ENCODE measurements around the gene USP24.
"Not testable (repeated sequence)": the region's sequence is repeated elsewhere in the genome, so short reads cannot be mapped to it uniquely, and the experiment has no call there.

USP24 gene

DNA sequence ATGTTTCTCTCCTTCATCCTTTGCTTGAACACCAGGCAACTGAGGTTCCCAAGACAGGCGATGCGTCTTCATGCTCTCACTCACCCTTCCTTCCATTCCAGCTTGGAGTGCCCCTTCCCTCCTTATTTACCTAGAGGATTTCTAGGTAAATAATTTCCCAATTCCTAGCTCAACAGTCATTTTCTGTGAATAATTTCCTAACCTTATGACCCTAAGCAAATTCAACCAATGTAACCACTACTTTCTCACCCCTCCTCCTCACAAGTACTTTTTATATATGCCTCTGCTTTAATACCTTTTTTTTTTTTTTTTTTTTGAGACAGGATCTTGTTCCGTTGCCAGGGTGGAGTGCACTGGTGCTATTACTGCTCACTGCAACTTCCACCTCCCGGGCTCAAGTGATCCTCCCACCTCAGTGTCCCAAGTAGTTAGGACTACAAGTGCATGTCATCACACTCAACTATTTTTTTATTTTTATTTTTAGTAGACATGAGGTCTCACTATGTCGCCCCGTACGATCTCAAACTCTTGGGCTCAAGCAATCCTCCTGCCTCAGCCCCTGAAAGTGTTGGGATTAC lies 86.7 kb downstream of the USP24 start:
- DNase-seq (ENCODE audit: low read depth in 2 of 2): no peak

DNA sequence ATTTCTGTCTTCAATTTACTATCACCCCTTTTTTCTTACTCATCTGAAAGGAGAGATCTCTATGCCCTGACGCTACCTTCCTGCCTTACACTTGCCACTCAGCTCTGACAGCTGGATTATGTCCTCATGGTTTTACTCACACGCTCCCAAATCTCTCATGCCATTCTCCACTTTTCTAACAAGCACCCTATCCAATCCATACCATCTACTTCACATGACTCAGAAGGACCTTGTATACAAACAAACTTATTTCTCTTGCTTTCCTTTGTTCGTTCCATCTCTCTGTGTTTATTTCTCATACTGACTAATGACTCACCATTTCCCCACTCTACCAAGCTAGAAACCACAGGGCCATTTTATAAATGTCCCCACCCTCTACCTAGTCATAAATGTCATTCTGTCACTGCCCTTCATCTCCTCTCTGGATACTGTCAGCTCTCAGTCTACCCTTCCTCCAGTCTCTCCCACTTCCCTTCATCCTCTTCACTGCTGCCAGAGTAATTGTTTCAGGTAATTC lies 87.3 kb downstream of the USP24 start:
- no peak for DNase-seq (ENCODE audit: low read depth in 2 of 2)

DNA sequence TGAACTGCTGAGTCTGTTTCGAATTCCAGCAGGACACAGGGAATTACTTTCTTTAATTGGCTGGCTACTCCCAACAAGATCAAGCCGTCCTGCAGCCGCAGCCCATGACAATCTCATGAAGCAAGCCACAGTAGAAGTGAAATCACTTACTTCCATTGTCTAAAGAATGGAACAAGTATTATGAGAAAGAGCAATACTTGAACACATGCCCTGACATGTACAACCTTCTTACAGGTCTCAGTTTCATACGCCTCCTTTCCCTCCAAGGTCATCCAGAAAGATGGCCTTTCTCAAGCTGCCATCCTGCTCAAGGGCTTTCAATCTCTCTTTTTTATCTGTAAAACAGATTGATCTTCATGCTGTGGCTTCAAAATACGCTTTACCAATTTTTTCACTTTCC lies 90.7 kb downstream of the USP24 start:
- no peak for DNase-seq (ENCODE audit: low read depth in 2 of 2)

DNA sequence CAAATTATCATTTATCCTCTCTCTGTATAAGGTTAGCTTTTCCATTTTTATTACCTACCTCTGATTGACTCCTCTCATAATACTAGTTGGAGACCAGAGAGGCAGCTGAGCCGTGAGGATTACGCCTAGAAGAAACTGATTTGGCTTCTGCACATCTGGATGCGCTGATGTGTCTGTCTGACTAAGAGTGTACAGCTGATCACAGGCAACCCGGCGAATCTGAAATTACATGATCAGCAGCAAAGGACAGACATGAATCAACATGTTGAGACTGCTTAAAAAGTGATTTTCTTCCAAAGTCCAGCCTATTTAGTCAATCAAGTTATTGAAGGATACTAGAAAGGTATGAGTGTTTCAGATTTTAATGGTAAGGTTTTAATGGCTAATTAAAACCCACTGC lies 94.6 kb downstream of the USP24 start:
- DNase-seq (ENCODE audit: low read depth in 2 of 2): no peak

DNA sequence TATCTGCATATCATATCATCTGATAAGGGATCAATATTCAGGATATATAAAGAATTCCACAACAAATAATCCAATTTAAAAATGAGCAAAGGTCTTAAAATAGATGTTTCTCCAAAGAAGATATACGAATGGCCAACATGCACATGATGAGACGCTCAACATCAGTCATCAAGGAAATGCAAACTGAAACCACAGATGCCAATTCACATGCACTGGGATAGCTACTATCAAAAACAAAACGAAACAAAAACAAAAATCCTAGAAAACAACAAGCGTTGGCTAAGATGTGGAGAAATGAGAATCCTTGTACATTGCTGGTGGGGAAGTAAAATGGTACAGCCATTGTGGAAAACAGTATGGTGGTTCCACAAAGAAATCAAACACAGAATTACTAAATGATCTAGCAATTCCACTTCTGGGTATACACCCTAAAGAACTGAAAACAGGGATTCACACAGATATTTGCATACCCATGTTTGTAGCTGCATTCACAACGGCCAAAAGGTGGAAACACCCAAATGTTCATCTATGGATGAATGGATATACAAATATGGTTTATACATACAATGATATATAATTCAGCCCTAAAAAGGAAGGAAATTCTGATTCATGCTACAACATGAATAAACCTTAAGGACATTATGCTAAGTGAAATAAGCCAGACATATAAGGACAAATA lies 96.4 kb downstream of the USP24 start:
- no peak for DNase-seq (ENCODE audit: low read depth in 2 of 2)

DNA sequence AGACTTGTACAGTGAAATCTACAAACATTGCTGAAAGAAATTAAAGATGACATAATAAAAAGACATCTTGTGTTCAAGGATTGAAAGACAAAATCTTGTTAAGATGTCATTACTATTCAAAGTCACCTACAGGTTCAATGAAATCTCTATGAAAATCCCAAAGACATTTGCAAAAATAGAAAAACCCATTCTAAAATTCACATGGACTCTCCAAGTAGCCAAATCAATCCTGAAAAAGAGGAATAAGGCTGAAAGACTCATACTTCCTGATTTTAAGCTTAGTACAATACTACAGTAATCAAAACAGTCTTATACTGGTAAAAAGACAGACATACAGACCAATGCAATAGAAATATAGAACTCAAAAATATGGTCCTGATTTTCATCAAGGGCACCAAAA lies 97.2 kb downstream of the USP24 start:
- no peak for DNase-seq (ENCODE audit: low read depth in 2 of 2)

DNA sequence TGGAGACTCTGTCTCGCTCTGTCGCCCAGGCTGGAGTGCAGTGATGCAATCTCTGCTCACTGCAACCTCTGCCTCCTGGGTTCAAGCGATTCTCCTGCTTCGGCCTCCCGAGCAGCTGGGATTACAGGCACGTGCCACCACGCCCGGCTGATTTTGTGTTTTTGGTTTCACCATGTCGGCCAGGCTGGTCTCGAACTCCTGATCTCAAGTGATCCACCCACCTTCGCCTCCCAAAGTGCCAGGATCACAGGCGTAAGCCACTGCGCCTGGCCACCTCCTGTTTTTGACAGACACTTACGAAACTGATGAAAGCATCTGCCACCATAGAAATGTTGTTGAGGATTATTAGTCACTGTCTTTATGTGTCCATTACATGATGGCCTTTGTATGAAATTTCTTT lies 106.2 kb downstream of the USP24 start:
- DNase-seq (ENCODE audit: low read depth in 2 of 2): not testable (repeated sequence)

DNA sequence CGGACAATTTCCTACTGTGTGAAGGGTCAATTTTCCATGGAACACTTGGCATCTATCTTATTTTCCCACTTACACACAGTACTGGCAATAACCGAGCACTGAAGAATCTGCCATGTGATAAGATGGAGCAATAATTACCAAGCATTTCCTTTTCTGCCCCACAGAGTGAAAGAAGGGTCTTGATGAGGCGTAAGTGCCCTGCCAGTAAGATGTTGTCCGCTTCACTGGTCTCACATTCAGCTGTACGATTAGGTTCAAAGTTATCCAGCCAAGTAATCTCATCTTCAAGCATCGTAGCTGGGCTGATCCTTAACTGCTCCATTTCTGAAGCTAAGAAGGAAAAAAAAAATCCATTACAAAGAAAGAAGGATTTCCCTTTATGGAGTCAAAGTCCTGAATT lies 108.1 kb downstream of the USP24 start:
- no peak for DNase-seq (ENCODE audit: low read depth in 2 of 2)

DNA sequence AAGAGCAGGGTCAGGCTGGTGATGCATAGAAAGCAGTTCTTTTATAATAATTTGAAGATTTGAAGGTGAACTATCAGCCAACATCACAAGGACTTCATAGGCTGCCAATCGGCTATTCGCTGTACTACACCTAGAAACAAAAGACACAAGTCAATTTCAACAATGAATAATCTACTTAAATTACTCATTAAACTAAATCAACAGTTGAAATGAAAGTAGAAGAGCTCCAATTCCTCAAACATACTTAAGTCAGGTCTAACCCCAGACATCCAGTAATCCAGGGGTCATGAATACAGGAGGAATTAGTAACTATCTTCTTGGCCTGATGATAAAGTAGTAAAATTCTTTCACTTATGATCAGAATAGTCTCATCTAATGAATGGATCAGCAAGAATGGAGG lies 111.3 kb downstream of the USP24 start:
- DNase-seq (ENCODE audit: low read depth in 2 of 2): no peak

DNA sequence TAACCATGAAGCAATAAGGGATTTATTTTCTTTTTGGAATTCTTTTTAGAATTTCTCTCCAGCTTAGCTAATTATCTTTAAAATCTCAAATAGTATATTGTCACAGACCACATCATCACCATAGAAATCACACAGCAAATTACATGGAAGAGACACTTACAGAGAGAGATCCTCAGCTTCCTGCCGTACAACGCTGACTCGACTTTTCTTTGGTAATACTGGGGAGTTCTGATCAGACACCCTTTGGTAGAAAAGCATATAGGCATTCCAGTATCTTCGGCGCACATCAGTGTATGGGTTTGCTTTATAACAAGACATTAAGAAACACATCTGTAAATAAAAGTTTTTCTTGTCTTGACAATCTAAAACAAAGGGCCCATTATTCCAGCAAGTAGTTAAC lies 120.1 kb downstream of the USP24 start:
- DNase-seq (ENCODE audit: low read depth in 2 of 2): no peak

DNA sequence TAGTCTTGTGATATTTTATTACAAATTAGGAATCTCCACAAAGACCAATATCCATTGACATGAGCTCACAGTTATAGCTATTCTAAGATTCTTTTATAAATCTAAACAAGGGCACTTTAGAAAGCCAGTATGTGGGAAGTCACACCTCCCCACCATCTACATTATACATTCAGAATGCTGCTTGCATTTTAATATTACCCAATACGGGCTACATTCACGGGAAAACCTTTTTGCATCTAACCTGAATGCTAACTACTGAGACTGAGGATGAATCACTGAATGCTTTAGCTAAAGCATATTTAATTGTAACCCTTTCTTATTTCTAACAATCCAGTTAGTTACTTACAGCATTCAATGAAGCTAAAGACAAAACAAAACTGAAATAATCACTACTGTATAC lies 122.7 kb downstream of the USP24 start:
- no peak for DNase-seq (ENCODE audit: low read depth in 2 of 2)

DNA sequence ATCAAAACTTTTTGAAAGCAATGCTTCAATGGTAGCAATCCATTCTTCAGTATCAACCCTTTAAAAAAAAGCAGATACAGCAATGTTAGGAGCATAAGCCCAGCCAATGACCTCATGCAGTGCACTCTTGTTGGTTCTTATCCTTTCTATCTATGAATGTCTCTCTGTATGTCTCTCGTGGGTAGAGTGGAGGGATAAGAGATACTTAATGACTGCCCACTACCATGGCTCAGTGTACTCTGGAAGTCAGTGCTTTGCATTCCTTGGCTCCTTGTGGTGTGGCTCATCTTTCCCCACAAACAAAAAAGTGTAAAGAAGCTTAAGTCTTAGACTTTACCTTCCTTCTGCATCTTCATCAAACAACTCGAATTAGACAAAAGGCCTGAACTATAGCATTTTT lies 125.5 kb downstream of the USP24 start:
- DNase-seq (ENCODE audit: low read depth in 2 of 2): no peak

DNA sequence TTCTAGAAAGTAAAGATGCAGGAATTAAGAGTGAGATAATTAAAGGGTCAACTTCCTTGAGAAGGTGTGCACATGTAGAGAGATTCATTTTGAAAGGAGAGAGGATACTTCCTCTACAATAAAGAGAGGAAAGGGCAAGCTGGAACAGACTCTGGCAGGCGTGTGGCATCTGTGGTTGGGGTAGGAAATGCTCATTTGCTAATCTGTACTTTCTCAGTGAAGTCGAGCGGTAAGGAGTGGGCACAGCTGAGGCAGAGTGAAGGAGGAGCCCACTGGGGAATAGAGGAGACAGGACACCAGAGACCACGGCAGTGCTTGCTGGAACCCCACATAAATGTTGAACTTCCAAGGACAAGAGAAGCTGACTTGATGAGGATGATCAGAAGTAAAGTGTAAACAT lies 126.8 kb downstream of the USP24 start:
- no peak for DNase-seq (ENCODE audit: low read depth in 2 of 2)

DNA sequence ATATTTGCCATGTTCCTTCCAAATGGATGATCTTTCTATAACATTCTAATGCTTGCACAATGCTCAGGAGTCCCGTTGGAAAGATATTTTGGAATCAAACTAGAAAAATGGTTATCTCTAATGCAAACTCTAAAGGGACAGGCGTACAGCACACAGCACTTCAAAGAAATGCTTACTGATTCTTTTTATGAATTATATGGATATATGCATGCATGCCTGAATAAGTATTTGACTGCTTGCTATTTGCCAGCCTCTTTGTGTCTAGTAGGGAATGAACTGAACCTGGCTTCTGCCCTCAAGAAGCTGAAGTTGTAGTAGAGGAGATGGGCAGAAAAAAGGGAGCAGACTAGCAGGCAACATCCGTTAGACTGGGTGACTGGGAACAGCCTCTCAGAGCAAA lies 127.7 kb downstream of the USP24 start:
- no peak for DNase-seq (ENCODE audit: low read depth in 2 of 2)

DNA sequence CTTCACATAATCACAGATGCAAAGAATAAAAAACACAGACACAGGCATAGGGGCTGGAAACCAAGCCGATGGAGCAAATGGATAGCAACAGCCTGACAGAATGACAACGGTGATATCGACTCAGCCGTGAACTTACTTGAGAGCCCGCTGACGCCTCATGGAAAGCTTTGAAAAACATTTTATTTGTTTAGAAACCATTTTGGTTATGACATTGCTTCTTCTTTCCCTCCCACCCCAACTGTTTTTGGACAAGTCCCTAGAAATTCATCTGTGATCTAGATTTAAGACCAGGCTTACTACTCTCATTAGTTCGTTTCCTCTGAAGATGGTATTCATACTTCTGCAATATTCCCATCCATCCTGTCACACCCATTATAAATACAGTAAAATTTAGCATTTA lies 130.9 kb downstream of the USP24 start:
- no peak for DNase-seq (ENCODE audit: low read depth in 2 of 2)

DNA sequence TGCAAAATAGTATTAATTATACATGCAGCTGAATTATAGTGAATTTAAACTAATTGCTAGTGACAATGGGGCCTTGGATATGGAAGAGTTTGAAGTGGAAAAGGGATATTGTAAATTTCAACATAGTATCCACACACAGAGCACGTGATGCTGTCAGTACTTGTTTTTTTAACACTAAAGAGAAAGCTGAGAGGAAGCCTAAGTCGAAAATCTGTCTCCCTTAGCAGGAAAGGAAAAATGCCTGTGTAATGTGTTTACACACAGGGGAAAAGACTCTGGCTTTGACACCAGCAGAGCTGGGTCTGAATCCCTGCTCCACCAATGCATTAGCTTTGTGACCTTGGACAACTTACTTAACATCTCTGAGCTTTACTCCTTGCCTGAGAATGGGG lies 133.3 kb downstream of the USP24 start:
- DNase-seq (ENCODE audit: low read depth in 2 of 2): no peak

DNA sequence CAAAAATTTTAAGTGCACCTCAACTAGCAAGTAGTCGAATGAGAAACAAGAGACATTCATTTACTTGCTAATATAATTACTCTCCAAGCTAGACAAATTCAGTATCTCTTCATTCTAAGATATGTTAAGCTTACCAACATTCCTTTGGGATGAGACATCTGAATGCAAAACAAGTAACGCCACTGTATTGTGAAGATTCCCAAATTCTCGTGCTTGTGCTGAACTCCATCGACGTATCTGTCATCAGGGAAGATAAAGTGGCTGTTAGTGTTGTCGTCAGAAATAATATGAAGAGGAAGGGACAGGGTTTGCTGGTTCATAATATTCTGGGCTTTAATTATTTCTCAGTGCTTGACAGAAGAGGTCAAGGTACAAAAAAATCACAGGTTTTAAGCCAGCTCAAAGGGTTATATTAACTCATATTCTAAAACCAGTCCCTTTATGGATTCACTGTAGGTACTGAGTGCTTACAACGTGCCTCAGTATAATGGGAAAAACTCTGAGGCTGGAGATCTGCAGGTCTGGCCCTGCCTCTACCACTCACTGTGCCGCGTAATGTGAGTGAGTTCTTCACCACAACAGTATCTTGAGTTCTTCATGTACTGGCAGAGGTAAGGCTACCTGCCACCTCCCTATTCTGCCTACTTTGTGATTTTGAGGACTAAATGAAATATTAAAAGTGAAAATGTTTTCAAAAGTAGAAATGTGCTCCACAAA lies 133.8 kb downstream of the USP24 start:
- no peak for DNase-seq (ENCODE audit: low read depth in 2 of 2)

DNA sequence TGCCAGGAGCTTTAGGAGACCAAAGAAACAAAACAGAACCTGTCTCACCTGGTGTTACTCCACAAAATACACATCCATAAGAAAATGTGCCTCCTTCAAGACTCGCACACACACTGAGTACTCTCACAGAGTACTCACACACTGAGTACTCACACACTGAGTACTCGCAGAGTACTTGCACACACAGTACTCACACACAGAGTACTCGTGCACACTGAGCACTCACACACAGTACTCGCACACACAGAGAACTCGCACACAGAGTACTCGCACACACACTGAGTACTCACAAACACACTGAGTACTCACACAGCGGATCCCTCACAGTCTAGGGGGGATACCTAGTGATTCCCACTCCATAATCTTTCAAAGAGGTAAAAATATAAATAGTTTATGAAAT lies 135.5 kb downstream of the USP24 start:
- DNase-seq (ENCODE audit: low read depth in 2 of 2): no peak

DNA sequence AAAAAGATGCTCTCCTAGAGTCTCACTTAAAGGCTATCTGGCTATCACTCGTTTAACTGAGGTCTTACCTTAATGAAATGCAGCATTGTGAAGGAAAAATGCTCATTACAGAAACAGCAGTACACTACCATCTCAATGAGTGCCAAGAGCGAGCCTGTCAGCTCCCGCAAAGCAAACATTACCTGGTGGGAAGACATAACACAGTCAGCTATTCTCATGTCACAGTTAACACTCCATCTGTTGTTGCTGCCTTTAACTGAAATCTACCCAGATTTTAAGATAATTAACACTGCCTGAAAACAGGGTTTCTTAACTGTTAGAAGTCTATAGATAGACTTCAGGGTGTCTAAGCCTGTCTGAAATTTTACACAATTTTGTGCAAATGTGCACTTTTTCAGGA lies 136.7 kb downstream of the USP24 start:
- no peak for DNase-seq (ENCODE audit: low read depth in 2 of 2)

DNA sequence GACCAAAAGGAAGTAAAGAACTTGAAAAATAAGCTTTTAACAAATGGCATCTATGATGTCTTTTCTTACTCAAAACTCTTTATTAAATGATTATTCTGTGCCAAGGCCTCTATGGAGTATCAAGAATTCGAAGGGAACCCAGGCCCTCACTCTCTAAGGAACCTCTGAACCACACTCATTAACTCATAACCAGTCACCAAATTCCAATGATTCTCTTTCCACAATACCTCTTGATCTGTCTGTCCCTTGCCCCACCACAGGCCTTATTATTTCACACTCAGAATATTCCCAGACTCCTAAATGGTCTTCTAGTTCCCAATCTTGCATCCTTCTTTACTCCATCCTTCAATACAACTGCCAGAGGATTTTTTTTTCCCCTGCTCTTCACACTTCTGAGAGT lies 138.8 kb downstream of the USP24 start:
- no peak for DNase-seq (ENCODE audit: low read depth in 2 of 2)

DNA sequence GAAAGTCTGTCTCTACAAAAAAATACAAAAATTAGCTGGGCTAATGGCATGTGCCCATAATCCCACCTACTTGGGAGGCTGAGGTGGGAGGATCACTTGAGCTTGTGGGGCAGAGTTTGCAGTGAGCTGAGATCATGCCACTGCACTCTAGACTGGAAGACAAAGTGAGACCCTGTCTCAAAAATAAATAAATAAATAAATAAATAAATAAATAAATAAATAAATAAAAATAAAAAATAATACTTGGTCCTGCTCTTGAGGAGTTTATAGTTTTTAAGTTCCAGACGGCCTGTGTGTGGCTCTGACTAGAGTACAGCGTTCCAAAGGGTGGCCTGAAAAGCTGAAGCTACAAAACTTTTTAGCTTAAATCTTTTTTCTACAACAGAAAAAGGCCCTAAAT lies 140.7 kb downstream of the USP24 start:
- DNase-seq (ENCODE audit: low read depth in 2 of 2): no peak

DNA sequence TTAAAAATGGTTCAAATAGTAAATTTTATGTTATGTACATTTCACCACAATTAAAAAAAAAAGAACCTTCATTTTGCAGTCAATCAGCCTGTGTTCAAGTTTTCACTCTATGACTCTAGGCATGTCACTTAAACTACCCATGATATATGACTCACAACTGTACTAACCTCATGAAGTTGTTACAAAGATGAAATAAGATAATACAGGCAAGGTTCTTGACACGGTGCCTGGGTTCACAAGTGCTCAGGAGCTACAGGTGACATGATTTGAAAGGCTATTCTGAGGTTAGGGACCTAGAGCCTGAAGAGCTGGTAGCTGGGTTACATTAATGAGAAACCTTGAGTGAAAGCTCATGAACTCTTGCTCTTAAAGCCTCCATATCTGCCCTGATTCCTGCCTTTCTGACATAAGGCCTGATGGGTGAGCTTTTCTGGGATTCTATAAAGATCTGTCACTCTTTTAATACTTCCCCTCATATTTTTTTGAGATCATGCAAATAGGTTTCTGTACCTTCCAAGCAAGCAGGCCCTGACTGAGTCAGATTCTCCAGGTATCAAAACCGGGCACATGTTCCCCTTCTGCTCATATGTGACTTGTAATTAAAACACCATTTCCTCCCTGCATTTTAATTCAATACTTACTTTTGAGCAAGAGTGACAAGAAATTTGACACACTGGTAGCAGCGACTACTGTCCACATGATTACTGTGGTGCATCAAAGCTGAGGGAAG lies 141.8 kb downstream of the USP24 start:
- no peak for DNase-seq (ENCODE audit: low read depth in 2 of 2)

DNA sequence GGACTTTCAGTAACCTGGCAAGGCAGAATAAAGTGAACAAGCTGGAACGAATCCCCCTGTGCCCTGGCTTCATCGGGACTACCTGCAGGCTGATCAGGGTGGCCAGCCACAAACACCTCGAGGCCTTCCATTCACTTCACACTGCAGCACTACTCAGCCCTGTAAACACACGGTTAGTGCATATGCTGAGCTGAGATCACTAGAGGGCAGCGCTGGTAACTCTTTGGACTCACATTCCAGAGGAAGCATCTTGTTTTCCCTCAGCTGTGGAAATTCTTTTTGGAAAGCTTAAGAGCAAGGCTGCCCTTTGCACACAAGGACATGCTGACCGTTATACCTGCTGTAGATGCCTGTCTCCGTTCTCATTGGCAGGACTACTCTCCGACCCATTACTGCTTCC lies 143.7 kb downstream of the USP24 start:
- no peak for DNase-seq (ENCODE audit: low read depth in 2 of 2)
